Naive thymus-derived CD8-positive, alpha-beta T cell (primary cell): Measurements from ENCODE around the gene ACVR2A. TPM values are rescaled to one million over a fixed set of nuclear protein-coding genes. Genes with fewer than 3 reads are reported as not detected.
A peak's percentile ranks its signal among the peaks of the same experiment; 100 is the strongest.

Experiments
- ATAC-seq, 2 donors: fragments of 150-1000 bp; cut with Tn5 transposase in 1 of 2; sonication (Bioruptor Pico), chemical (Tn5 transposase) in 1 of 2; 1 replicate in 1 of 2; 2 replicates in 1 of 2; pipeline ENCODE4 v1.10.0; 2021; ENCODE audit warnings: mild to moderate bottlenecking in 2 of 2, moderate library complexity in 2 of 2
- POLR2A ChIA-PET: fragments of 350-600 bp; sonication (Branson Sonifier 250); formaldehyde crosslinking; loops from one replicate; lab custom pipeline; 2021; ENCODE audit warnings: antibody characterized with exemption; lab: Charles Lee
- DNase-seq, 10 donors: peaks; one replicate each; pipeline versions ENCODE4 v3.0.0 to v3.0.0-alpha.2; 2020 to 2022
- H3K27ac Mint-ChIP-seq, 10 donors: one replicate each; pipeline ENCODE4 v1.8.0; 2020 to 2022; ENCODE audit warnings: mild to moderate bottlenecking in 10 of 10, mixed read lengths in 10 of 10, moderate library complexity in 4 of 10, inconsistent platforms in 1 of 10
- H3K27me3 Mint-ChIP-seq, 5 donors: one replicate each; pipeline ENCODE4 v1.8.0; 2021 to 2022; ENCODE audit warnings: mixed read lengths in 5 of 5
- H3K36me3 Mint-ChIP-seq, 3 donors: one replicate each; pipeline ENCODE4 v1.8.0; 2020 to 2022; ENCODE audit warnings: mixed read lengths in 3 of 3, mild to moderate bottlenecking in 2 of 3, inconsistent platforms in 1 of 3
- H3K4me1 Mint-ChIP-seq, 4 donors: one replicate each; pipeline ENCODE4 v1.8.0; 2021 to 2022; ENCODE audit warnings: mixed read lengths in 4 of 4
- H3K4me3 Mint-ChIP-seq, 10 donors: one replicate each; pipeline ENCODE4 v1.8.0; 2020 to 2022; ENCODE audit warnings: mild to moderate bottlenecking in 10 of 10, mixed read lengths in 10 of 10, moderate library complexity in 6 of 10, inconsistent platforms in 1 of 10
- H3K9me3 Mint-ChIP-seq, 9 donors: one replicate each; pipeline ENCODE4 v1.8.0; 2020 to 2022; ENCODE audit warnings: mixed read lengths in 9 of 9, mild to moderate bottlenecking in 3 of 9, inconsistent platforms in 1 of 9, moderate library complexity in 1 of 9
- polyA plus RNA-seq, 3 donors: library from polyadenylated mRNA; unstranded; fragments of 300-500 nt; fragmentation: Illumina TruSeq; gene quantifications; one replicate each; pipeline ENCODE4 v1.2.3, GENCODE V29; 2021
- total RNA-seq, 8 experiments: library from RNA in 2 of 8; stranded (reverse) in 2 of 8; gene quantifications; one replicate each; pipeline ENCODE4 v1.2.3 and lab custom pipeline; 2021 to 2026

Gene ACVR2A
- total and polyA plus RNA-seq, 5 experiments from 2014 or later: 2.3 to 11.7 (median 3.5) TPM

GRCh38 chr2:147937744-147938349 lies 93.0 kb downstream of the ACVR2A start:
- Mint-ChIP-seq H3K27me3 (no peaks in the 10 kb centered on the region), H3K4me3 (no peak overlapping the region), H3K4me1 (peaks cover 0 to 2% (median 0%) of the 10 kb centered on the region in 4 donors), H3K27ac (peak overlapping the region in 3 of 10 donors; percentile 4 to 36 (median 15)), H3K9me3 (no peaks in the 10 kb centered on the region), H3K36me3 (peaks cover 4 to 69% (median 18%) of the 10 kb centered on the region in 3 donors)
- POLR2A ChIA-PET: no interaction called here
- ATAC-seq: peak; percentile 37 to 38
- DNase-seq: peak in 3 of 10 donors; percentile 36 to 38 (median 37)

- peak overlapping the region in 6 of 10 donors; percentile 2 to 60 (median 22) for H3K27ac Mint-ChIP-seq
- peaks cover 0 to 72% (median 13%) of the 10 kb centered on the region in 3 donors for H3K36me3 Mint-ChIP-seq
- peaks cover 0 to 2% (median 0%) of the 10 kb centered on the region in 4 donors for H3K4me1 Mint-ChIP-seq
These were observed 94.5 kb downstream of the ACVR2A start for GRCh38 chr2:147939313-147939712.

DNA sequence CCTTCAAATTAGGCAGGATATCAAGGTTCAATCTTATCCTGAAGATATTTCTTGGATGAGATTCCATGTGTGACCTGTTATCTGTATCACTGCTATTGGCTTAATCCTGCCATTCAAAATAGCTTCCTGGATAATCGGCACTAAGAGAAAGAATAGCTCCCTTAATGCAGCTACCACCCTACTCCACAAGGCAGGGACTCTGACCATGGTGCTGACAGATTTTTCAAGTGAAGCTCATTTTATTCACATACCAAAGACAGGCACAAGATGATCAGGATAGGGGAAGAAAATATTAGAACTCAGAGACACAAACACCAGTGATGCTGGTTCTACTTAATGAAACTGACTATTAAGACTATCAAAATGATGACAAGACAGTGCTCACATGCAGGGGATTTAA lies 100.8 kb downstream of the ACVR2A start:
- DNase-seq (no peak), ATAC-seq (no peak)
- Mint-ChIP-seq H3K27me3 (no peaks in the 10 kb centered on the region), H3K27ac (peak overlapping the region in 1 of 10 donors; percentile 36), H3K4me1 (no peaks in the 10 kb centered on the region), H3K9me3 (no peaks in the 10 kb centered on the region), H3K4me3 (no peak overlapping the region), H3K36me3 (peaks cover 0 to 75% (median 4%) of the 10 kb centered on the region in 3 donors)
- POLR2A ChIA-PET: no interaction called here

More at GRCh38 chr2:147939313-147939712, 94.5 kb downstream of the ACVR2A start:
- ATAC-seq: no peak
- no peak overlapping the region for H3K4me3 Mint-ChIP-seq
- H3K27me3 Mint-ChIP-seq: no peaks in the 10 kb centered on the region
- DNase-seq: no peak
- H3K9me3 Mint-ChIP-seq: no peaks in the 10 kb centered on the region
- POLR2A ChIA-PET: no interaction called here

DNA sequence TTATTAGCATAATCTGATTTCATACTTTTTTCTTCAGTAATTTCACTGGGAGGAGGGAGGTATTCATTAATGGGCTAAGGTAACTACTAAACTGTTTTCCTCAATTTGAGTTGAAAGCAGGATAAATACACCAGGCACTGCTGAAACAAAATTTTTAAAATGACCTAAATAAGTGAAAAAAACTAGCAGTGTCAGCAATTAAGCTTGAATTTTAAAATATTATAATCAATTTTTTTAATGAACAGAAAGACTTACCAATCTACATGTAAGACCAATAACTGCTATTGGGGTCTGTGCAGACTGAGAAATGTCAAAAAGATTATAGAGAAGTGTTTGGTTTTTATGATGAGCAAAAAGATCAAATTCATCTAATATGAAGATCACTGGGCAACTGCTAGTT lies 107.3 kb downstream of the ACVR2A start:
- no peak overlapping the region for H3K4me3 Mint-ChIP-seq
- H3K9me3 Mint-ChIP-seq: no peaks in the 10 kb centered on the region
- no peaks in the 10 kb centered on the region for H3K27me3 Mint-ChIP-seq
- ATAC-seq: no peak
- no peak overlapping the region for H3K27ac Mint-ChIP-seq
- peaks cover 0 to 3% (median 0%) of the 10 kb centered on the region in 4 donors for H3K4me1 Mint-ChIP-seq
- peaks cover 7 to 60% (median 23%) of the 10 kb centered on the region in 3 donors for H3K36me3 Mint-ChIP-seq
- DNase-seq: no peak
- POLR2A ChIA-PET: no interaction called here

DNA sequence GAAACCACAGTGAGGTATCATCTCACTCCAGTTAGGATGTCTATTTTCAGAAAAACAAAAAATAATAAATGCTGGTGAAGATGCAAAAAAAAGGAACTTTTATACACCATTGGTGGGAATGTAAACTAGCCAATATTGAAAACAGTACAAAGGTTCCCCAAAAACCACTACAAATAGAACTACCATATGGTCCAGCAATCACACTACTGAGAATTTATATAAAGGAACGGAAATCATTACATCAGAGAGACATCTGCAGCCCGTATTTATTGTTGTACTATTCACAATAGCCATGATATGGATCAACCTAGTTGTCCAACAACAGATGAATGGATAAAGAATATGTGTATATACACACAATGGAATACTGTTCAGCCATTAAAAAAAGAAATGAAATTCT lies 123.7 kb downstream of the ACVR2A start:
- no peak overlapping the region for H3K27ac Mint-ChIP-seq
- POLR2A ChIA-PET: no interaction called here
- peaks cover 0 to 19% (median 7%) of the 10 kb centered on the region in 4 donors for H3K4me1 Mint-ChIP-seq
- peaks cover 0 to 45% (median 27%) of the 10 kb centered on the region in 9 donors for H3K9me3 Mint-ChIP-seq
- DNase-seq (no peak), ATAC-seq (no peak)
- no peaks in the 10 kb centered on the region for H3K27me3 Mint-ChIP-seq
- H3K36me3 Mint-ChIP-seq: peaks cover 68 to 83% (median 69%) of the 10 kb centered on the region in 3 donors
- no peak overlapping the region for H3K4me3 Mint-ChIP-seq

DNA sequence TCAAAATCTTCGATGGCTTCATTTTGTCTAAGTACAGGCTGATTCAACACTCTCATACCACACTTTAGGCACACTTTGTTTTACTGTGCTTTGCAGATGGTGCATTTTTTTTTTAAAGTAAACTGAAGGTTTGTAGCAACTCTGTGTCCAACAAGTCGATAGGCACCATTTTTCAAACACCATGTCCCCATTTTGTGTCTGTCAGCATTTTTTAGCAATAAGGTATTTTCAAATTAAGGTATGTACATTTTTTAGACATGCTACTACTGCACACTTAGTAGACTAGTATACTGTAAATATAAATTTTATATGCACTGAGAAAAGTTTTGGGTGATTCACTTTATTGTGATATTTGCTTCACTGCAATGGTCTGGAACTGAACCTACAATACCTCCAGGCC lies 131.3 kb downstream of the ACVR2A start:
- ATAC-seq: no peak
- H3K27ac Mint-ChIP-seq: peak overlapping the region in 2 of 10 donors; percentile 29 to 88
- H3K9me3 Mint-ChIP-seq: peaks cover 0 to 11% (median 8%) of the 10 kb centered on the region in 9 donors

GRCh38 chr2:147977679-147978078 lies 132.8 kb downstream of the ACVR2A start:
- no peak for ATAC-seq
- Mint-ChIP-seq H3K27me3 (no peaks in the 10 kb centered on the region), H3K36me3 (peaks cover 14 to 43% (median 40%) of the 10 kb centered on the region in 3 donors), H3K9me3 (peaks cover 0 to 11% (median 8%) of the 10 kb centered on the region in 9 donors), H3K4me1 (peaks cover 13 to 31% (median 28%) of the 10 kb centered on the region in 4 donors), H3K27ac (peak overlapping the region in 1 of 10 donors; percentile 12), H3K4me3 (no peak overlapping the region)
- no peak for DNase-seq
- POLR2A ChIA-PET: no interaction called here

More for the DNA sequence above, 131.3 kb downstream of the ACVR2A start:
- H3K27me3 Mint-ChIP-seq: no peaks in the 10 kb centered on the region
- H3K4me1 Mint-ChIP-seq: peaks cover 12 to 31% (median 22%) of the 10 kb centered on the region in 4 donors
- H3K4me3 Mint-ChIP-seq: no peak overlapping the region
- DNase-seq: no peak
- H3K36me3 Mint-ChIP-seq: peaks cover 15 to 53% (median 46%) of the 10 kb centered on the region in 3 donors
- POLR2A ChIA-PET: no interaction called here

Other genes with a start within 250 kb of the ACVR2A start
- 10 to 100 TPM; 66.2 to 66.9 TPM for gene ORC4, start 175.7 kb downstream of the ACVR2A start, total RNA-seq
- 10 to 100 TPM; 40.9 to 51.8 (median 48.8) TPM for gene ORC4, start 175.7 kb downstream of the ACVR2A start, polyA plus RNA-seq
- 10 to 100 TPM; 49.7 to 54.1 TPM for gene MBD5, start 176.1 kb downstream of the ACVR2A start, total RNA-seq
- gene MBD5, start 176.1 kb downstream of the ACVR2A start, polyA plus RNA-seq: 10 to 100 TPM; 11.7 to 17.9 (median 15.4) TPM